H1 (cell line): Measurements from ENCODE around the gene CELSR1. TPM values are rescaled to one million over a fixed set of nuclear protein-coding genes. Genes with fewer than 3 reads are reported as not detected.

Source experiments
- CTCF ChIA-PET: fragments of 300-600 bp; sonication (Branson Sonifier 250); formaldehyde crosslinking; loops from one replicate; lab custom pipeline; 2021; ENCODE audit not compliant: partially characterized antibody; lab: Charles Lee
- POLR2A ChIA-PET: fragments of 300-600 bp; sonication (Branson Sonifier 250); formaldehyde crosslinking; loops from one replicate; lab custom pipeline; 2021; ENCODE audit warnings: inconsistent platforms; ENCODE audit not compliant: partially characterized antibody; lab: Charles Lee
- DNase-seq, 2 experiments: peaks; one replicate each; pipeline versions ENCODE4 v3.0.0 to v3.0.0-alpha.2; 2010 to 2022; ENCODE audit warnings: low spot score in 2 of 2, low read depth in 1 of 2, mixed read lengths in 1 of 2
- FAIRE-seq: peaks from 2 replicates; lab custom pipeline; 2011; peaks lifted over from hg19 to GRCh38; lab: Jason Lieb, UNC
- H2AFZ ChIP-seq: 2 replicates; pipeline ENCODE4 v1.8.1; 2012; ENCODE audit warnings: low read length, inconsistent platforms
- H2AK5ac ChIP-seq: 2 replicates; pipeline ENCODE4 v1.6.1; 2013; ENCODE audit warnings: low read depth, low read length
- H2BK120ac ChIP-seq: replicated peaks from 2 replicates; pipeline ENCODE3; 2013; ENCODE audit warnings: low read depth, low read length, inconsistent platforms
- H2BK12ac ChIP-seq: 2 replicates; pipeline ENCODE4 v1.6.1; 2013; ENCODE audit warnings: low read depth, low read length
- H2BK15ac ChIP-seq: 2 replicates; pipeline ENCODE4 v1.6.1; 2013; ENCODE audit warnings: low read length
- H2BK20ac ChIP-seq: 2 replicates; pipeline ENCODE4 v1.6.1; 2013; ENCODE audit warnings: low read length
- H2BK5ac ChIP-seq: 2 replicates; pipeline ENCODE4 v1.6.1; 2013; ENCODE audit warnings: low read depth, low read length
- H3K14ac ChIP-seq: 2 replicates; pipeline ENCODE4 v1.6.1; 2013; ENCODE audit warnings: inconsistent platforms; ENCODE audit not compliant: insufficient read length
- H3K18ac ChIP-seq: 2 replicates; pipeline ENCODE4 v1.6.1; 2013; ENCODE audit warnings: low read length; ENCODE audit errors: extremely low read depth
- H3K23ac ChIP-seq: 2 replicates; pipeline ENCODE4 v1.6.1; 2013; ENCODE audit warnings: inconsistent platforms; ENCODE audit not compliant: insufficient read length
- H3K23me2 ChIP-seq: 2 replicates; pipeline ENCODE4 v1.6.1; 2013; ENCODE audit warnings: low read depth, low read length
- H3K27ac ChIP-seq: 2 replicates; pipeline ENCODE4 v1.6.1; 2011; ENCODE audit warnings: low read depth, low read length, inconsistent platforms
- H3K27me3 ChIP-seq, 4 experiments: replicated peaks in 1 of 4; 1 replicate in 1 of 4; 2 replicates in 3 of 4; pipeline versions ENCODE4 v1.6.1 to v1.8.1; 2011 to 2013; ENCODE audit warnings: low read length in 3 of 4, mild to moderate bottlenecking in 3 of 4, inconsistent platforms in 2 of 4, mixed read lengths in 2 of 4, moderate library complexity in 1 of 4; ENCODE audit not compliant: control insufficient read depth in 3 of 4, insufficient read depth in 3 of 4; ENCODE audit errors: extremely low read depth in 1 of 4
- H3K36me3 ChIP-seq, 4 experiments: 2 replicates each; pipeline versions ENCODE4 v1.6.1 to v1.8.1; 2011 to 2013; ENCODE audit warnings: mild to moderate bottlenecking in 4 of 4, low read length in 3 of 4, moderate library complexity in 2 of 4, control low read depth in 1 of 4, inconsistent platforms in 1 of 4; ENCODE audit not compliant: insufficient read depth in 4 of 4, control insufficient read depth in 2 of 4
- H3K4ac ChIP-seq: replicated peaks from 2 replicates; pipeline ENCODE3; 2013; ENCODE audit warnings: low read length, low read depth, mixed read lengths, inconsistent platforms; ENCODE audit not compliant: insufficient read length
- H3K4me1 ChIP-seq, 4 experiments: replicated peaks in 1 of 4; 1 replicate in 1 of 4; 2 replicates in 3 of 4; pipeline versions ENCODE4 v1.6.1 to v1.8.1; 2011 to 2013; ENCODE audit warnings: low read length in 3 of 4, inconsistent platforms in 2 of 4, mixed read lengths in 1 of 4; ENCODE audit not compliant: insufficient read depth in 4 of 4, control insufficient read depth in 3 of 4
- H3K4me2 ChIP-seq, 2 experiments: 2 replicates each; pipeline versions ENCODE4 v1.6.1 to v1.8.1; 2011 to 2013; ENCODE audit warnings: low read depth in 2 of 2, low read length in 2 of 2, control low read depth in 1 of 2, inconsistent platforms in 1 of 2, mild to moderate bottlenecking in 1 of 2; ENCODE audit not compliant: insufficient read depth in 1 of 2
- H3K4me3 ChIP-seq, 4 experiments: fragments of 200-600, 300-600 bp in 1 of 4; sonication (generic), shearing (Covaris generic), sonication (Bioruptor Twin) in 1 of 4; 2 replicates each; pipeline versions ENCODE4 v1.5.1 to v1.8.1; 2011 to 2016; ENCODE audit warnings: low read length in 4 of 4, low read depth in 3 of 4, control low read depth in 2 of 4, inconsistent platforms in 2 of 4, mild to moderate bottlenecking in 2 of 4, mixed read lengths in 1 of 4, moderate library complexity in 1 of 4; ENCODE audit not compliant: insufficient read depth in 2 of 4; ENCODE audit errors: extremely low read depth in 1 of 4
- H3K56ac ChIP-seq: replicated peaks from 2 replicates; pipeline ENCODE3; 2013; ENCODE audit warnings: low read depth, mild to moderate bottlenecking, mixed read lengths, low read length, inconsistent platforms; ENCODE audit not compliant: insufficient read length
- H3K79me1 ChIP-seq: 2 replicates; pipeline ENCODE4 v1.6.1; 2013; ENCODE audit warnings: low read depth, low read length, control low read depth
- H3K79me2 ChIP-seq, 2 experiments: 2 replicates each; pipeline versions ENCODE4 v1.6.1 to v1.8.1; 2012 to 2013; ENCODE audit warnings: low read length in 2 of 2, mild to moderate bottlenecking in 2 of 2, inconsistent platforms in 1 of 2; ENCODE audit not compliant: insufficient read depth in 2 of 2, control insufficient read depth in 1 of 2
- H3K9ac ChIP-seq, 4 experiments: replicated peaks in 1 of 4; 1 replicate in 1 of 4; 2 replicates in 3 of 4; pipeline versions ENCODE4 v1.6.1 to v1.8.1; 2011 to 2013; ENCODE audit warnings: low read depth in 3 of 4, low read length in 3 of 4, control low read depth in 2 of 4, mild to moderate bottlenecking in 2 of 4, moderate library complexity in 2 of 4, inconsistent platforms in 1 of 4; ENCODE audit errors: extremely low read depth in 1 of 4
- H3K9me3 ChIP-seq, 2 experiments: 2 replicates each; pipeline versions ENCODE4 v1.6.1 to v1.8.1; 2012 to 2013; ENCODE audit warnings: mild to moderate bottlenecking in 2 of 2, moderate library complexity in 2 of 2, control low read depth in 1 of 2, inconsistent platforms in 1 of 2, low read depth in 1 of 2, low read length in 1 of 2, mixed read lengths in 1 of 2; ENCODE audit not compliant: insufficient read depth in 2 of 2
- H4K20me1 ChIP-seq, 2 experiments: replicated peaks in 1 of 2; 2 replicates each; pipeline versions ENCODE3 to v1.8.1; 2011 to 2013; ENCODE audit warnings: inconsistent platforms in 2 of 2, low read length in 2 of 2, mild to moderate bottlenecking in 1 of 2; ENCODE audit not compliant: insufficient read depth in 2 of 2, control insufficient read depth in 1 of 2
- H4K5ac ChIP-seq: 2 replicates; pipeline ENCODE4 v1.6.1; 2013; ENCODE audit warnings: low read length, low read depth, mixed read lengths, inconsistent platforms; ENCODE audit not compliant: insufficient read length
- H4K8ac ChIP-seq: 2 replicates; pipeline ENCODE4 v1.8.0; 2013; ENCODE audit warnings: mild to moderate bottlenecking, moderate library complexity, low read length, inconsistent platforms; ENCODE audit not compliant: insufficient read depth; ENCODE audit errors: extremely low read depth
- H4K91ac ChIP-seq: replicated peaks from 2 replicates; pipeline ENCODE3; 2013; ENCODE audit warnings: low read length, mixed read lengths, inconsistent platforms; ENCODE audit not compliant: insufficient read length
- BACH1 ChIP-seq: IDR thresholded peaks from 2 replicates; pipeline ENCODE4 v1.6.1; 2012; ENCODE audit warnings: low read length, improper control_type of control experiment
- CBX8 ChIP-seq: fragments of 300-800, 300-1000 bp; sonication (generic); IDR thresholded peaks from 2 replicates; pipeline ENCODE4 v1.7.1; 2016; ENCODE audit warnings: low read depth, low read length, borderline replicate concordance
- HDAC6 ChIP-seq: IDR thresholded peaks from one replicate; pipeline ENCODE4 v1.7.1; 2012; ENCODE audit warnings: low read depth, mild to moderate bottlenecking, inconsistent platforms, low read length, moderate library complexity
- NANOG ChIP-seq: IDR thresholded peaks from 2 replicates; pipeline ENCODE4 v1.6.1; 2011; ENCODE audit warnings: low read length, low read depth, mild to moderate bottlenecking, inconsistent platforms; ENCODE audit not compliant: insufficient read depth, poor library complexity, severe bottlenecking
- PHF8 ChIP-seq: fragments of 200-600 bp; sonication (generic); conservative IDR thresholded peaks from 2 replicates; pipeline ENCODE4 v1.7.1; 2012; ENCODE audit warnings: low read depth, mild to moderate bottlenecking, inconsistent platforms, low read length, moderate library complexity
- POLR2AphosphoS5 ChIP-seq: IDR thresholded peaks from 2 replicates; pipeline ENCODE4 v1.6.1; 2011; ENCODE audit warnings: low read depth, low read length
- POU5F1 ChIP-seq: IDR thresholded peaks from 2 replicates; pipeline ENCODE4 v1.6.1; 2011; ENCODE audit warnings: low read depth, mild to moderate bottlenecking, low read length, moderate library complexity
- RAD21 ChIP-seq, 2 experiments: IDR thresholded peaks in 1 of 2; conservative IDR thresholded peaks in 1 of 2; 2 replicates each; pipeline ENCODE4 v1.6.1; 2011; ENCODE audit warnings: low read depth in 2 of 2, low read length in 2 of 2, improper control_type of control experiment in 1 of 2, inconsistent platforms in 1 of 2, mild to moderate bottlenecking in 1 of 2, moderate library complexity in 1 of 2
- RXRA ChIP-seq: IDR thresholded peaks from 2 replicates; pipeline ENCODE4 v1.6.1; 2011; ENCODE audit warnings: low read depth, mild to moderate bottlenecking, low read length, moderate library complexity; ENCODE audit not compliant: insufficient read depth
- TEAD4 ChIP-seq: IDR thresholded peaks from 2 replicates; pipeline ENCODE4 v1.6.1; 2012; ENCODE audit warnings: low read depth, low read length, inconsistent platforms, mixed read lengths
- WGBS, 2 experiments: shearing (Covaris generic) in 1 of 2; methylation state at CpG; one replicate each; pipeline versions ENCODE4 v1.1.6 to v1.1.7; 2013 to 2015; ENCODE audit warnings: low lambda C conversion rate in 2 of 2, mixed read lengths in 2 of 2, inconsistent platforms in 1 of 2, low coverage in 1 of 2, missing lambda C conversion rate in 1 of 2; ENCODE audit not compliant: insufficient replicate concordance in 2 of 2, insufficient coverage in 1 of 2, insufficient read length in 1 of 2; ENCODE audit errors: extremely low coverage in 1 of 2, missing lambda C conversion rate in 1 of 2; 5-methylcytosine and 5-hydroxymethylcytosine counted together
- polyA plus RNA-seq, 7 experiments: library from polyadenylated mRNA; depleted of rRNA in 3 of 7; stranded (reverse) in 5 of 7; unstranded in 2 of 7; fragments of >200 nt in 5 of 7; fragments of 200-250 nt in 2 of 7; gene quantifications; 1 replicate in 5 of 7; 2 replicates in 1 of 7; 4 replicates in 1 of 7; pipeline versions ENCODE4 v1.2.1 to v1.2.3, GENCODE V29; 2011 to 2013; ENCODE audit warnings: missing spikeins in 2 of 7, mixed read lengths in 2 of 7
- total RNA-seq: library from RNA; stranded (reverse); fragmentation: NEBNext Ultra II Directional; extraction: Animal tissue kit (Norgen Biotek cat#: 25700); gene quantifications from 2 replicates; pipeline ENCODE4 v1.2.1, GENCODE V29; 2021
- TF ChIP-seq, protein P1 (sequence below): IDR thresholded peaks from 2 replicates; pipeline ENCODE4 v1.6.1; 2011; ENCODE audit warnings: low read depth, mild to moderate bottlenecking, low read length; ENCODE audit not compliant: insufficient read depth
- TF ChIP-seq, protein P2 (sequence below): IDR thresholded peaks from 2 replicates; pipeline ENCODE4 v1.6.1; 2012; ENCODE audit warnings: inconsistent platforms

Gene CELSR1
- total and polyA plus RNA-seq, 2 of the 8 experiments (the other 6 are each of a cell fraction or from before 2014, with no cell fraction given) = 9.0 to 12.4 TPM

DNA sequence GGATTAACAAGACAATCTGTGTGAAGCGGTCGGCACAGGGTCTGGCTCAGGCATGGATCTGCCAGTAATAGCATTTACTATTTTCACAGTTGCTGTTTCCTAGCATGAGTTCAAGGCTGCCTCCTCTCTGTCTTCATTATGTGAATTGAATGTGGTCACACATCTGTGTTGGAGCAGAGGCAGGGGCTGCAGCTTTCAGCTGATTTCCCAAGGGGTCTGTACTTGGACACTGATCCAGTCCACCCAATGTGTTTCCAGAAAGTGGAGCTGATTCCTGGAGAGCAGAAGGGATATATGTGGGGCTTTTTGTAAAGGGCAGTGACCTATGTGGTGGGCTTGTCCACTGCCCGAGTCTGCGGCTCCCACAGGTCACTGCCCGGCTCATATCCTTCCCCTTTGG lies 3.5 kb upstream of the CELSR1 start:
- Histone ChIP-seq H2AK5ac (no peak overlapping the region), H4K5ac (no peak overlapping the region), H3K18ac (no peak overlapping the region), H2BK20ac (no peak overlapping the region), H3K56ac (no peak overlapping the region), H2AFZ (no peak overlapping the region), H3K27me3 (peaks cover 13 to 31% (median 29%) of the 10 kb centered on the region in 4 experiments), H2BK12ac (no peak overlapping the region), H4K8ac (no peak overlapping the region; the same call in 1 of the 2 replicates), H4K20me1 (peaks cover 2 to 3% of the 10 kb centered on the region in 2 experiments), H4K91ac (no peak overlapping the region), H2BK15ac (no peak overlapping the region), H2BK5ac (no peak overlapping the region), H3K79me1 (no peaks in the 10 kb centered on the region), H3K23me2 (peaks cover 9% of the 10 kb centered on the region; the same call in 1 of the 2 replicates), H3K27ac (no peak overlapping the region), H3K9me3 (peaks cover 0 to 1% of the 10 kb centered on the region in 2 experiments; a peak in 1 of 4 replicates), H3K4ac (no peak overlapping the region), H3K9ac (no peak overlapping the region), H3K4me3 (no peak overlapping the region), H3K36me3 (peaks cover 0 to 2% (median 0%) of the 10 kb centered on the region in 4 experiments; a peak in 2 of 8 replicates), H3K14ac (no peak overlapping the region), H3K4me1 (peaks cover 0 to 12% (median 6%) of the 10 kb centered on the region in 4 experiments; a peak in 6 of 7 replicates), H2BK120ac (no peak overlapping the region), H3K23ac (no peak overlapping the region), H3K4me2 (no peak overlapping the region), H3K79me2 (no peaks in the 10 kb centered on the region)
- CTCF ChIA-PET = interaction anchor here (1.0 to 6.5 kb wide), 12 partner anchors 10 to 186 kb away, joined by 3 to 82 read pairs (median 8); no protein-coding TSS in a partner anchor
- POLR2A ChIA-PET = interaction anchor here (1.3 to 2.8 kb wide), 2 partner anchors 172 to 182 kb away, joined by 3 to 9 read pairs; no protein-coding TSS in a partner anchor
- FAIRE-seq = no peak
- DNase-seq = no peak
- WGBS, 2 experiments = 91% methylated on average over 5 of the region's 5 CpGs; no CpG with 5 or more reads in 1 of the 2 experiments
- TF ChIP-seq TEAD4 (no peak), POLR2AphosphoS5 (no peak), PHF8 (no peak), NANOG (no peak), RXRA (no peak), RAD21 (IDR thresholded peaks at IDR 0.05 in 1 of 2, conservative IDR thresholded peaks at IDR 0.05 in 1 of 2; ENCODE audit: low read depth in 2 of 2, low read length in 2 of 2) (no peak), BACH1 (no peak), HDAC6 (no peak), POU5F1 (no peak), CBX8 (no peak)
- TF ChIP-seq, protein P1, sequence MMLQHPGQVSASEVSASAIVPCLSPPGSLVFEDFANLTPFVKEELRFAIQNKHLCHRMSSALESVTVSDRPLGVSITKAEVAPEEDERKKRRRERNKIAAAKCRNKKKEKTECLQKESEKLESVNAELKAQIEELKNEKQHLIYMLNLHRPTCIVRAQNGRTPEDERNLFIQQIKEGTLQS = no peak
- TF ChIP-seq, protein P2, sequence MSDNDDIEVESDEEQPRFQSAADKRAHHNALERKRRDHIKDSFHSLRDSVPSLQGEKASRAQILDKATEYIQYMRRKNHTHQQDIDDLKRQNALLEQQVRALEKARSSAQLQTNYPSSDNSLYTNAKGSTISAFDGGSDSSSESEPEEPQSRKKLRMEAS = no peak
